Measurements from ENCODE around the gene NLRC5. TPM values are rescaled to one million over a fixed set of nuclear protein-coding genes. Genes with fewer than 3 reads are reported as not detected.

Gene NLRC5
- total RNA-seq, 1 experiment from 2014 or later = 2.4 TPM

GRCh38 chr16:57049678-57050077, 60.3 kb downstream of the NLRC5 start:
- Mint-ChIP-seq H3K36me3 (ENCODE audit: insufficient read depth in 1 of 3, low read depth in 3 of 3) (no peaks in the 10 kb centered on the region), H3K27ac (no peak overlapping the region), H3K4me3 (no peak overlapping the region), H3K9me3 (no peaks in the 10 kb centered on the region; a peak in 1 of 5 replicates), H3K27me3 (ENCODE audit: low read depth) (peaks cover 4% of the 10 kb centered on the region), H3K4me1 (peaks cover 5 to 23% of the 10 kb centered on the region in 2 experiments)
- no peak overlapping the region for H3K14ac ChIP-seq (ENCODE audit: insufficient read depth, low read length)
- H4K5ac ChIP-seq (ENCODE audit: insufficient read length, low read depth, low read length) = no peak overlapping the region
- H3K9ac ChIP-seq (ENCODE audit: extremely low read depth, insufficient read length, low read length) = no peak overlapping the region
- no peaks in the 10 kb centered on the region for H3K79me2 ChIP-seq (ENCODE audit: insufficient read depth, low read length)
- H3K23ac ChIP-seq (ENCODE audit: insufficient read length, low read depth, low read length) = no peak overlapping the region
- no peak overlapping the region for H3K56ac ChIP-seq (ENCODE audit: insufficient read length, low read depth, low read length)
- H2BK15ac ChIP-seq (ENCODE audit: low read depth, low read length) = no peak overlapping the region
- no peak overlapping the region for H2AFZ ChIP-seq (ENCODE audit: low read length)
- no peak overlapping the region for H3K27ac ChIP-seq (ENCODE audit: insufficient read length, low read depth, low read length)
- H3K4me2 ChIP-seq (ENCODE audit: insufficient read depth, insufficient read length, low read length) = no peak overlapping the region
- H3K4ac ChIP-seq (ENCODE audit: low read depth, low read length) = no peak overlapping the region
- no peak overlapping the region for H2BK20ac ChIP-seq (ENCODE audit: low read depth, low read length, poor library complexity, severe bottlenecking)
- no CpG with 5 or more reads among the region's 4 CpGs for WGBS (ENCODE audit: extremely low coverage, insufficient read length, low lambda C conversion rate)
- no peak overlapping the region for H4K91ac ChIP-seq (ENCODE audit: insufficient read length, low read depth, low read length)
- no peaks in the 10 kb centered on the region for H3K23me2 ChIP-seq (ENCODE audit: insufficient read length, low read depth, low read length, poor library complexity, severe bottlenecking)
- no peak overlapping the region for H3K18ac ChIP-seq (ENCODE audit: insufficient read length, low read depth, low read length)
- peaks cover 3% of the 10 kb centered on the region; the same call in 1 of the 2 replicates for H3K4me1 ChIP-seq (ENCODE audit: insufficient read depth, low read length)
- no peaks in the 10 kb centered on the region for H3K9me3 ChIP-seq (ENCODE audit: control insufficient read depth, low read depth, low read length)
- no peak overlapping the region for H2BK5ac ChIP-seq (ENCODE audit: insufficient read length, low read length)
- no peak overlapping the region for H4K8ac ChIP-seq (replicated peaks; ENCODE audit: insufficient read length, low read depth, low read length)
- H4K20me1 ChIP-seq (ENCODE audit: control insufficient read depth, insufficient read depth, insufficient read length) = no peaks in the 10 kb centered on the region
- no peaks in the 10 kb centered on the region for H3K79me1 ChIP-seq (ENCODE audit: insufficient read depth, low read depth, low read length, poor library complexity, severe bottlenecking)
- no peak overlapping the region for H2AK5ac ChIP-seq (ENCODE audit: insufficient read length, low read length)
- H2BK120ac ChIP-seq (ENCODE audit: low read depth, low read length, poor library complexity, severe bottlenecking) = no peak overlapping the region
- H2BK12ac ChIP-seq (ENCODE audit: insufficient read length, low read depth, low read length) = no peak overlapping the region
- H3T11ph ChIP-seq (ENCODE audit: low read length) = no peak overlapping the region
- no peak for TF ChIP-seq CTCF (conservative IDR thresholded peaks at IDR 0.05)
- no peaks in the 10 kb centered on the region for H3K27me3 ChIP-seq (ENCODE audit: insufficient read depth, low read length)
- no peak for DNase-seq

Measured in H9 (cell line).